HepG2 (cell line): ENCODE data around the gene PCDHGB1. TPM values are rescaled to one million over a fixed set of nuclear protein-coding genes. Genes with fewer than 3 reads are reported as not detected.

Experiments
- ASH2L ChIP-seq: fragments of 300-600, 200-600 bp; sonication (generic); IDR thresholded peaks from 2 replicates; pipeline ENCODE4 v1.7.0; 2017; ENCODE audit warnings: low read depth, mild to moderate bottlenecking, moderate library complexity, mixed read lengths, low read length; ENCODE audit not compliant: insufficient read length
- CEBPB ChIP-seq: IDR thresholded peaks from 2 replicates; pipeline ENCODE4 v1.6.1; 2011; ENCODE audit warnings: low read depth, low read length, improper control_type of control experiment, borderline replicate concordance
- CREB3 ChIP-seq: sonication (generic); formaldehyde crosslinking; IDR thresholded peaks from 2 replicates; pipeline ENCODE4 v1.5.0; 2020; ENCODE audit warnings: missing genetic modification reagents
- ELF1 ChIP-seq: sonication (generic); formaldehyde crosslinking; IDR thresholded peaks from 2 replicates; pipeline ENCODE4 v1.4.0; 2020; ENCODE audit warnings: missing genetic modification reagents
- GATAD1 ChIP-seq: IDR thresholded peaks from 2 replicates; pipeline ENCODE4 v1.6.1; 2016; ENCODE audit warnings: missing genetic modification reagents, missing compliant biosample characterization
- HMGXB4 ChIP-seq, 2 experiments: sonication (generic) in 1 of 2; formaldehyde crosslinking in 1 of 2; IDR thresholded peaks; 2 replicates each; pipeline versions ENCODE4 v1.4.0 to v1.6.1; 2018 to 2020; ENCODE audit warnings: missing genetic modification reagents in 2 of 2, borderline replicate concordance in 1 of 2, low read depth in 1 of 2, mild to moderate bottlenecking in 1 of 2, missing biosample characterization in 1 of 2
- HOMEZ ChIP-seq: IDR thresholded peaks from 2 replicates; pipeline ENCODE4 v1.6.1; 2016; ENCODE audit warnings: low read depth
- POLR2G ChIP-seq: fragments of 200-400 bp; formaldehyde crosslinking; IDR thresholded peaks from 2 replicates; pipeline ENCODE4 v1.6.1; 2018; ENCODE audit warnings: mild to moderate bottlenecking, low read depth, low read length, moderate library complexity
- REL ChIP-seq: sonication (generic); formaldehyde crosslinking; conservative IDR thresholded peaks from 2 replicates; pipeline ENCODE4 v1.8.0; 2022; ENCODE audit warnings: mild to moderate bottlenecking, missing genetic modification reagents, moderate library complexity
- ZBTB44 ChIP-seq: sonication (generic); formaldehyde crosslinking; IDR thresholded peaks from 2 replicates; pipeline ENCODE4 v1.4.0; 2020; ENCODE audit warnings: missing genetic modification reagents
- ZMYM4 ChIP-seq: sonication (generic); formaldehyde crosslinking; IDR thresholded peaks from 2 replicates; pipeline ENCODE4 v1.8.1; 2023; ENCODE audit warnings: mild to moderate bottlenecking, missing genetic modification reagents
- ZNF143 ChIP-seq: sonication (generic); formaldehyde crosslinking; IDR thresholded peaks from 2 replicates; pipeline ENCODE4 v1.4.0; 2020; ENCODE audit warnings: missing genetic modification reagents
- ZNF333 ChIP-seq: sonication (generic); formaldehyde crosslinking; IDR thresholded peaks from 2 replicates; pipeline ENCODE4 v1.4.0; 2020; ENCODE audit warnings: mild to moderate bottlenecking, missing genetic modification reagents, borderline replicate concordance
- ZNF558 ChIP-seq: sonication (generic); formaldehyde crosslinking; IDR thresholded peaks from 2 replicates; pipeline ENCODE4 v1.9.0; 2022; ENCODE audit warnings: mild to moderate bottlenecking, missing genetic modification reagents, borderline replicate concordance
- ZNF605 ChIP-seq: sonication (generic); formaldehyde crosslinking; IDR thresholded peaks from 2 replicates; pipeline ENCODE4 v1.8.0; 2022; ENCODE audit warnings: mild to moderate bottlenecking, missing genetic modification reagents
- ZNF788 ChIP-seq: sonication (generic); formaldehyde crosslinking; IDR thresholded peaks from 2 replicates; pipeline ENCODE4 v1.5.0; 2020; ENCODE audit warnings: mild to moderate bottlenecking, missing genetic modification reagents, borderline replicate concordance
- polyA plus RNA-seq, 8 experiments: library from polyadenylated mRNA; depleted of rRNA in 3 of 8; stranded (reverse) in 7 of 8; unstranded in 1 of 8; fragments of >200 nt; fragmentation: Illumina TruSeq in 4 of 8; extraction: Trizol in 4 of 8; gene quantifications; 2 replicates each; pipeline versions ENCODE4 v1.2.1 to v1.2.3, GENCODE V29; 2011 to 2016; ENCODE audit warnings: low read depth in 4 of 8, missing spikeins in 1 of 8, mixed read lengths in 1 of 8; ENCODE audit not compliant: insufficient read depth in 1 of 8
- total RNA-seq, 5 experiments: library from RNA; depleted of rRNA; stranded (reverse); fragments of >200 nt; fragmentation: Illumina TruSeq; extraction: Trizol; gene quantifications; 2 replicates each; pipeline ENCODE4 v1.2.3, GENCODE V29; 2016; ENCODE audit warnings: low read depth in 1 of 5
- TF ChIP-seq, protein P1 (sequence below): IDR thresholded peaks from 2 replicates; pipeline ENCODE4 v1.6.1; 2016; ENCODE audit warnings: control low read depth
- TF ChIP-seq, protein P2 (sequence below): sonication (generic); formaldehyde crosslinking; IDR thresholded peaks from 2 replicates; pipeline ENCODE4 v1.8.0; 2022; ENCODE audit warnings: mild to moderate bottlenecking, missing genetic modification reagents, moderate library complexity
- TF ChIP-seq, protein P3 (sequence below): IDR thresholded peaks from 2 replicates; pipeline ENCODE4 v1.6.1; 2018; ENCODE audit warnings: missing genetic modification reagents, mild to moderate bottlenecking, missing compliant biosample characterization

The PCDHGB1 gene
- total and polyA plus RNA-seq, 2 of the 13 experiments (the other 11 are each of a cell fraction or from before 2014, with no cell fraction given) = 1.0 to 2.6 TPM

- peak; percentile 63 to 77 for TF ChIP-seq HMGXB4 (CRISPR knock-in tag; IDR thresholded peaks at IDR 0.05; ENCODE audit: borderline replicate concordance in 1 of 2, low read depth in 1 of 2)
- no peak for TF ChIP-seq CEBPB
- TF ChIP-seq HOMEZ = no peak
- TF ChIP-seq ELF1 (CRISPR knock-in tag) = no peak
- TF ChIP-seq, protein P1, sequence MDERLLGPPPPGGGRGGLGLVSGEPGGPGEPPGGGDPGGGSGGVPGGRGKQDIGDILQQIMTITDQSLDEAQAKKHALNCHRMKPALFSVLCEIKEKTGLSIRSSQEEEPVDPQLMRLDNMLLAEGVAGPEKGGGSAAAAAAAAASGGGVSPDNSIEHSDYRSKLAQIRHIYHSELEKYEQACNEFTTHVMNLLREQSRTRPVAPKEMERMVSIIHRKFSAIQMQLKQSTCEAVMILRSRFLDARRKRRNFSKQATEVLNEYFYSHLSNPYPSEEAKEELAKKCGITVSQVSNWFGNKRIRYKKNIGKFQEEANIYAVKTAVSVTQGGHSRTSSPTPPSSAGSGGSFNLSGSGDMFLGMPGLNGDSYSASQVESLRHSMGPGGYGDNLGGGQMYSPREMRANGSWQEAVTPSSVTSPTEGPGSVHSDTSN (CRISPR knock-in tag) = no peak
- no peak for TF ChIP-seq CREB3
- TF ChIP-seq ZNF558 = no peak
- TF ChIP-seq, protein P2, sequence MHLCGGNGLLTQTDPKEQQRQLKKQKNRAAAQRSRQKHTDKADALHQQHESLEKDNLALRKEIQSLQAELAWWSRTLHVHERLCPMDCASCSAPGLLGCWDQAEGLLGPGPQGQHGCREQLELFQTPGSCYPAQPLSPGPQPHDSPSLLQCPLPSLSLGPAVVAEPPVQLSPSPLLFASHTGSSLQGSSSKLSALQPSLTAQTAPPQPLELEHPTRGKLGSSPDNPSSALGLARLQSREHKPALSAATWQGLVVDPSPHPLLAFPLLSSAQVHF (CRISPR knock-in tag) = no peak
- peak; percentile 32 for TF ChIP-seq ASH2L
- TF ChIP-seq ZNF333 = no peak
- no peak for TF ChIP-seq ZBTB44 (CRISPR knock-in tag)
- TF ChIP-seq, protein P3, sequence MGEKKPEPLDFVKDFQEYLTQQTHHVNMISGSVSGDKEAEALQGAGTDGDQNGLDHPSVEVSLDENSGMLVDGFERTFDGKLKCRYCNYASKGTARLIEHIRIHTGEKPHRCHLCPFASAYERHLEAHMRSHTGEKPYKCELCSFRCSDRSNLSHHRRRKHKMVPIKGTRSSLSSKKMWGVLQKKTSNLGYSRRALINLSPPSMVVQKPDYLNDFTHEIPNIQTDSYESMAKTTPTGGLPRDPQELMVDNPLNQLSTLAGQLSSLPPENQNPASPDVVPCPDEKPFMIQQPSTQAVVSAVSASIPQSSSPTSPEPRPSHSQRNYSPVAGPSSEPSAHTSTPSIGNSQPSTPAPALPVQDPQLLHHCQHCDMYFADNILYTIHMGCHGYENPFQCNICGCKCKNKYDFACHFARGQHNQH = peak; percentile 31; the same call in 1 of the 2 replicates
- no peak for TF ChIP-seq ZNF143
- TF ChIP-seq REL (CRISPR knock-in tag) = no peak
- TF ChIP-seq ZNF605 (CRISPR knock-in tag) = peak; percentile 26; the same call in 1 of the 2 replicates
- no peak for TF ChIP-seq ZNF788 (CRISPR knock-in tag)
- no peak for TF ChIP-seq GATAD1 (CRISPR knock-in tag)
- TF ChIP-seq ZMYM4 = 0 out of 2 replicates have a peak, but pooled peaks have one; percentile 13
- peak; percentile 34; the same call in 1 of the 2 replicates for TF ChIP-seq POLR2G
These were observed 23.6 kb upstream of the PCDHGB1 start (continued) for GRCh38 chr5:141326088-141326854.
